SU-DHL-6 (cell line): ENCODE results near the gene KRTAP5-3.

Source experiments
- EZH2phosphoT487 ChIP-seq: fragments of 200-600 bp; sonication (generic), shearing (Covaris generic); conservative IDR thresholded peaks from 2 replicates; pipeline ENCODE4 v1.6.1; 2018; ENCODE audit warnings: mild to moderate bottlenecking, antibody characterized with exemption, low read length, moderate library complexity, mixed read lengths
- TF ChIP-seq, protein P1 (sequence below): fragments of 200-600 bp; sonication (generic); IDR thresholded peaks from one replicate; pipeline ENCODE4 v1.5.1; 2017; ENCODE audit warnings: antibody characterized with exemption, mild to moderate bottlenecking, low read length, moderate library complexity; ENCODE audit not compliant: insufficient read depth, poor library complexity, severe bottlenecking

DNA sequence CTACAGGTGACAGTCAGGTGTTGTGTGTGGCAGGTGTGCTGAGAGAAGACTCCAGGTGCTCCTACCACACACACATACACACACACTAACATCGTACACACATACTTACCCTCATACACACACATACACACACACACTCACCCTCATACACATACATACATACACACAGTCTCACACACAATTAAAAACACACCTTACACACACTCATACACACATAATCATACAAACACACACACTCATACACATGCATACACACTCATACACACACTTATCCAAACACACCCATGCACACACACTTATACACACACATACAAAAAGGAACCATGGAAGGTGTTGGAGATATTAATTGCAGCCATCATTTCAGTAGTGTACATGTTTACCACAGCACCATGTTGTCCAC is 4.6 kb downstream of the KRTAP5-3 start:
- TF ChIP-seq, protein P1, sequence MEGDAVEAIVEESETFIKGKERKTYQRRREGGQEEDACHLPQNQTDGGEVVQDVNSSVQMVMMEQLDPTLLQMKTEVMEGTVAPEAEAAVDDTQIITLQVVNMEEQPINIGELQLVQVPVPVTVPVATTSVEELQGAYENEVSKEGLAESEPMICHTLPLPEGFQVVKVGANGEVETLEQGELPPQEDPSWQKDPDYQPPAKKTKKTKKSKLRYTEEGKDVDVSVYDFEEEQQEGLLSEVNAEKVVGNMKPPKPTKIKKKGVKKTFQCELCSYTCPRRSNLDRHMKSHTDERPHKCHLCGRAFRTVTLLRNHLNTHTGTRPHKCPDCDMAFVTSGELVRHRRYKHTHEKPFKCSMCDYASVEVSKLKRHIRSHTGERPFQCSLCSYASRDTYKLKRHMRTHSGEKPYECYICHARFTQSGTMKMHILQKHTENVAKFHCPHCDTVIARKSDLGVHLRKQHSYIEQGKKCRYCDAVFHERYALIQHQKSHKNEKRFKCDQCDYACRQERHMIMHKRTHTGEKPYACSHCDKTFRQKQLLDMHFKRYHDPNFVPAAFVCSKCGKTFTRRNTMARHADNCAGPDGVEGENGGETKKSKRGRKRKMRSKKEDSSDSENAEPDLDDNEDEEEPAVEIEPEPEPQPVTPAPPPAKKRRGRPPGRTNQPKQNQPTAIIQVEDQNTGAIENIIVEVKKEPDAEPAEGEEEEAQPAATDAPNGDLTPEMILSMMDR, result no peak
- TF ChIP-seq EZH2phosphoT487, result no peak
